HEK293 (cell line): ENCODE data around the gene ABHD8.
A peak's percentile ranks its signal among the peaks of the same experiment; 100 is the strongest.

Source experiments
- CTCF ChIA-PET: fragments of 350-600 bp; formaldehyde crosslinking; extraction: SDS; loops from one replicate; lab custom pipeline; 2021; ENCODE audit warnings: antibody characterized with exemption; lab: Yijun Ruan, JAX
- POLR2A ChIA-PET: fragments of 300-600 bp; formaldehyde crosslinking; extraction: SDS; loops from one replicate; lab custom pipeline; 2020; ENCODE audit warnings: antibody characterized with exemption, inconsistent platforms; lab: Yijun Ruan, JAX
- H3K27ac ChIP-seq: fragments of 200-500 bp; sonication (Bioruptor generic); 2 replicates; pipeline ENCODE4 v1.5.1; 2014; ENCODE audit warnings: low read depth, low read length, control low read depth, inconsistent platforms; ENCODE audit errors: extremely low read depth
- H3K36me3 ChIP-seq, 2 experiments: fragments of 200-500 bp in 1 of 2; sonication (Bioruptor generic) in 1 of 2; 1 replicate in 1 of 2; 2 replicates in 1 of 2; pipeline ENCODE4 v1.5.1; 2014 to 2017; ENCODE audit warnings: inconsistent platforms in 2 of 2, low read length in 2 of 2; ENCODE audit not compliant: control insufficient read depth in 2 of 2, insufficient read depth in 1 of 2
- H3K4me1 ChIP-seq: fragments of 200-500 bp; sonication (Bioruptor generic); 2 replicates; pipeline ENCODE4 v1.5.1; 2014; ENCODE audit warnings: mild to moderate bottlenecking, low read length, inconsistent platforms; ENCODE audit not compliant: control insufficient read depth, insufficient read depth
- H3K4me3 ChIP-seq: 2 replicates; pipeline ENCODE4 v1.5.1; 2011; ENCODE audit warnings: low read depth, mild to moderate bottlenecking, control low read depth, low read length, moderate library complexity
- H3K9me3 ChIP-seq: fragments of 200-500 bp; sonication (Bioruptor generic); 2 replicates; pipeline ENCODE4 v1.5.1; 2014; ENCODE audit warnings: low read depth, low read length, inconsistent platforms; ENCODE audit not compliant: control insufficient read depth, insufficient read depth
- EGR2 ChIP-seq: fragments of 450-650 bp; formaldehyde crosslinking; IDR thresholded peaks from 2 replicates; pipeline ENCODE4 v1.5.1; 2016; ENCODE audit warnings: low read depth, missing biosample characterization, missing genetic modification characterization
- IKZF3 ChIP-seq: fragments of 450-650 bp; IDR thresholded peaks from 2 replicates; pipeline ENCODE4 v1.5.0; 2018; ENCODE audit warnings: missing biosample characterization, mild to moderate bottlenecking, missing genetic modification characterization, moderate library complexity
- KLF8 ChIP-seq: fragments of 450-650 bp; formaldehyde crosslinking; IDR thresholded peaks from 2 replicates; pipeline ENCODE4 v1.5.1; 2016; ENCODE audit warnings: missing biosample characterization, missing genetic modification characterization
- ZBTB20 ChIP-seq: fragments of 450-650 bp; formaldehyde crosslinking; IDR thresholded peaks from 2 replicates; pipeline ENCODE4 v1.5.1; 2016; ENCODE audit warnings: missing biosample characterization, missing genetic modification characterization
- ZEB2 ChIP-seq: fragments of 450-650 bp; formaldehyde crosslinking; IDR thresholded peaks from 2 replicates; pipeline ENCODE4 v1.5.1; 2016; ENCODE audit warnings: missing biosample characterization, missing genetic modification characterization
- ZFHX2 ChIP-seq: fragments of 450-650 bp; formaldehyde crosslinking; conservative IDR thresholded peaks from 2 replicates; pipeline ENCODE4 v1.5.1; 2016; ENCODE audit warnings: missing biosample characterization, missing genetic modification characterization
- ZFP69B ChIP-seq: fragments of 450-650 bp; formaldehyde crosslinking; IDR thresholded peaks from 2 replicates; pipeline ENCODE4 v1.5.1; 2016; ENCODE audit warnings: missing biosample characterization, missing genetic modification characterization
- ZNF157 ChIP-seq: fragments of 450-650 bp; formaldehyde crosslinking; IDR thresholded peaks from 2 replicates; pipeline ENCODE4 v1.5.1; 2016; ENCODE audit warnings: missing biosample characterization, missing genetic modification characterization
- ZNF19 ChIP-seq: fragments of 450-650 bp; formaldehyde crosslinking; IDR thresholded peaks from 2 replicates; pipeline ENCODE4; 2016; ENCODE audit warnings: missing biosample characterization, missing genetic modification characterization, low read depth
- ZNF555 ChIP-seq: fragments of 450-650 bp; formaldehyde crosslinking; conservative IDR thresholded peaks from 2 replicates; pipeline ENCODE4 v1.5.1; 2017; ENCODE audit warnings: missing biosample characterization, mild to moderate bottlenecking, missing genetic modification characterization, inconsistent platforms
- ZNF792 ChIP-seq: fragments of 450-650 bp; formaldehyde crosslinking; IDR thresholded peaks from 2 replicates; pipeline ENCODE4 v1.5.1; 2016; ENCODE audit warnings: missing biosample characterization, missing genetic modification characterization
- ZSCAN23 ChIP-seq: fragments of 450-650 bp; formaldehyde crosslinking; IDR thresholded peaks from 2 replicates; pipeline ENCODE4 v1.5.1; 2016; ENCODE audit warnings: missing biosample characterization, missing genetic modification characterization
- TF ChIP-seq, protein P1 (sequence below): fragments of 450-650 bp; formaldehyde crosslinking; IDR thresholded peaks from 2 replicates; pipeline ENCODE4 v1.5.1; 2016; ENCODE audit warnings: missing biosample characterization, missing genetic modification characterization
- TF ChIP-seq, protein P2 (sequence below): fragments of 450-650 bp; formaldehyde crosslinking; IDR thresholded peaks from 2 replicates; pipeline ENCODE4 v1.5.1; 2016; ENCODE audit warnings: missing biosample characterization, missing genetic modification characterization
- TF ChIP-seq, protein P3 (sequence below): fragments of 450-650 bp; formaldehyde crosslinking; IDR thresholded peaks from 2 replicates; pipeline ENCODE4 v1.5.1; 2017; ENCODE audit warnings: missing biosample characterization, missing genetic modification characterization
- TF ChIP-seq, protein P4 (sequence below): fragments of 450-650 bp; formaldehyde crosslinking; IDR thresholded peaks from 2 replicates; pipeline ENCODE4 v1.5.1; 2016; ENCODE audit warnings: missing biosample characterization, missing genetic modification characterization

ABHD8 gene

DNA sequence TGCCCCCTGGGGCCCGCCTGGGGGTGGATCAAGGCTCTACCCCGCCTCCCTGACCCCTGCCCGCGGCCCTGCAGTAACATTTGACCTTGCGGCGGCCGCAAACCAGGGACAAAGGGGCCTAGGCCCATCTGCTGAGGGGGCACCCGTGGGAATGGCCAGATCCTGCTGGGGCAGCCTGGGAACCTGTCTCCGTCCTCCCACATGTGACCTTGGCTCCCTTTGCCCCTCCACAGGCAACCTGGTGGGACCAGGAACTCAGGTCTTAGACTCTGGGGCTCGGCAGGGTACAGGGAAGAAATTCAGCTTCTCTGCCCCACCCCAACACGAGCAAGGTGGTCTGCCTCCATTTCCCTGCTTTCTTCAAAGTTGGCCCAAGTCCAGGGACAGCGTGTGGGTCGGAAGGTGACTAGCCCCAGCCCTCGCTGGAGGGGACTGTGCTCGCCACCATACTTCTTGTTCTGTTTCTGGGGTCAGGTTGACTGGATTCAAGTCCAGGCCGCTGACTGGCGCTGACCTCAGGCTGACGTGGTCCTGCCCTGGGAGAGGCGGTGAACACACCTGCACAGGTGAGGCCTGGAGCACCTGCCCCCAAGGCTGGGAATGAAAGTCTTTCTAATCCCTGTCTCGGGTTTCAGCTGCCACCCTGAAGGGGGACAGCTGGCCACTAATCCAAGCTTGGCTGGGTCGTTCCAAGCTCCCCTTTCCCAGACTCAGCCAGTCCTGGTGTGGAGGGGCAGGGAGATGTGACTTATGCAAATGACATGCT is 55.0 kb downstream of the ABHD8 start (continued):
- TF ChIP-seq, protein P1, sequence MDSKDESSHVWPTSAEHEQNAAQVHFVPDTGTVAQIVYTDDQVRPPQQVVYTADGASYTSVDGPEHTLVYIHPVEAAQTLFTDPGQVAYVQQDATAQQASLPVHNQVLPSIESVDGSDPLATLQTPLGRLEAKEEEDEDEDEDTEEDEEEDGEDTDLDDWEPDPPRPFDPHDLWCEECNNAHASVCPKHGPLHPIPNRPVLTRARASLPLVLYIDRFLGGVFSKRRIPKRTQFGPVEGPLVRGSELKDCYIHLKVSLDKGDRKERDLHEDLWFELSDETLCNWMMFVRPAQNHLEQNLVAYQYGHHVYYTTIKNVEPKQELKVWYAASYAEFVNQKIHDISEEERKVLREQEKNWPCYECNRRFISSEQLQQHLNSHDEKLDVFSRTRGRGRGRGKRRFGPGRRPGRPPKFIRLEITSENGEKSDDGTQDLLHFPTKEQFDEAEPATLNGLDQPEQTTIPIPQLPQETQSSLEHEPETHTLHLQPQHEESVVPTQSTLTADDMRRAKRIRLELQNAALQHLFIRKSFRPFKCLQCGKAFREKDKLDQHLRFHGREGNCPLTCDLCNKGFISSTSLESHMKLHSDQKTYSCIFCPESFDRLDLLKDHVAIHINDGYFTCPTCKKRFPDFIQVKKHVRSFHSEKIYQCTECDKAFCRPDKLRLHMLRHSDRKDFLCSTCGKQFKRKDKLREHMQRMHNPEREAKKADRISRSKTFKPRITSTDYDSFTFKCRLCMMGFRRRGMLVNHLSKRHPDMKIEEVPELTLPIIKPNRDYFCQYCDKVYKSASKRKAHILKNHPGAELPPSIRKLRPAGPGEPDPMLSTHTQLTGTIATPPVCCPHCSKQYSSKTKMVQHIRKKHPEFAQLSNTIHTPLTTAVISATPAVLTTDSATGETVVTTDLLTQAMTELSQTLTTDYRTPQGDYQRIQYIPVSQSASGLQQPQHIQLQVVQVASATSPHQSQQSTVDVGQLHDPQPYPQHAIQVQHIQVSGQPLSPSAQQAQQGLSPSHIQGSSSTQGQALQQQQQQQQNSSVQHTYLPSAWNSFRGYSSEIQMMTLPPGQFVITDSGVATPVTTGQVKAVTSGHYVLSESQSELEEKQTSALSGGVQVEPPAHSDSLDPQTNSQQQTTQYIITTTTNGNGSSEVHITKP, result no peak
- TF ChIP-seq ZFP69B (tag by site-specific recombination), result no peak
- TF ChIP-seq ZFHX2 (tag by site-specific recombination), result no peak
- TF ChIP-seq ZEB2 (tag by site-specific recombination), result peak; percentile 72
- TF ChIP-seq ZNF157, result no peak
- no peak for TF ChIP-seq KLF8 (tag by site-specific recombination)
- TF ChIP-seq, protein P2, sequence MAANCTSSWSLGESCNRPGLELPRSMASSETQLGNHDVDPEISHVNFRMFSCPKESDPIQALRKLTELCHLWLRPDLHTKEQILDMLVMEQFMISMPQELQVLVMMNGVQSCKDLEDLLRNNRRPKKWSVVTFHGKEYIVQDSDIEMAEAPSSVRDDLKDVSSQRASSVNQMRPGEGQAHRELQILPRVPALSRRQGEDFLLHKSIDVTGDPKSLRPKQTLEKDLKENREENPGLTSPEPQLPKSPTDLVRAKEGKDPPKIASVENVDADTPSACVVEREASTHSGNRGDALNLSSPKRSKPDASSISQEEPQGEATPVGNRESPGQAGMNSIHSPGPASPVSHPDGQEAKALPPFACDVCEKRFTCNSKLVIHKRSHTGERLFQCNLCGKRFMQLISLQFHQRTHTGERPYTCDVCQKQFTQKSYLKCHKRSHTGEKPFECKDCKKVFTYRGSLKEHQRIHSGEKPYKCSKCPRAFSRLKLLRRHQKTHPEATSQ (tag by site-specific recombination), result no peak
- TF ChIP-seq ZNF19 (tag by site-specific recombination), result no peak
- 0 out of 2 replicates have a peak, but pooled peaks have one; percentile 27 for TF ChIP-seq IKZF3
- TF ChIP-seq ZBTB20, result no peak

DNA sequence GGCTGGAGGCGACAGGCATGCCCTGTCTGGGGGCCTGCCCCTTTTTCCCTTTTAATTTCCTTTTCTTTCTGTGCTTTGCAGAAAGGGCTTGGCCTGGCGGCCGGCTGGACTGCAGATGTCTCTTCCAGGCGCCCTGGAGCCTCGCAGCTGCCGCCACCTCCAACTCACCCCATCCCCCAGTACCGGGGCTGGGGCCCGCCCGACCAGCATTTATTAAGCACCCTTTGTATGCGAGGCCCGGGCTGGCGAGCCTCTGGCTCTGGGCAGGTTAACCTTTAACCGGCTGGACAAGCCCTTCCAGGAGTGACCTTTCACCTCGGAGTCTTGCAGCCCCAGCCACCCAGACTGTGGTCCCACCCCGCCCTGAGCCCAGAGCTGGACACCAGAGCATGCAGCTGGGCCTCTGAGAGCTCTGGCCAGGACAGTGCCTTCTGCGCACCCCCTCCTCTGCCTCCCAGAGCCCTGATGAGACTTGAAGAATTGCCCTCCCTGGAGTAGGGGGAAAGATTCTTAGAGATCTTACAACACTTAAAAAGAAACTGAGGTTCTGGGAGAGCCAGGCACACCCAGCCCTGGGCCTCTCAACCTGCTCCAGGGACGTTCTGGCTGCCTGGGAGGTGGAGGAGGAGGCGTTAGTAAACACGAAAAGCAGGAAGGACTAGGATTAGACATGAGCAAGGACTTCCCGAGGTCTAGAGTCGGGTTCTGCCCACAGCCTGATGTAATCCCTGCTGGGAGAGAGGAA is 56.4 kb downstream of the ABHD8 start:
- POLR2A ChIA-PET, result no interaction called here
- Histone ChIP-seq H3K4me3 (peak overlapping the region; percentile 45), H3K4me1 (peaks cover 10% of the 10 kb centered on the region), H3K9me3 (no peaks in the 10 kb centered on the region), H3K27ac (peak overlapping the region; percentile 79; the same call in 1 of the 2 replicates), H3K36me3 (no peaks in the 10 kb centered on the region)
- CTCF ChIA-PET, result no interaction called here
- TF ChIP-seq ZFHX2 (tag by site-specific recombination) (peak; percentile 83), EGR2 (tag by site-specific recombination) (peak; percentile 73; the same call in 1 of the 2 replicates), ZSCAN23 (tag by site-specific recombination) (no peak), ZNF792 (tag by site-specific recombination) (peak; percentile 78; the same call in 1 of the 2 replicates), ZNF555 (no peak)
- TF ChIP-seq, protein P3, sequence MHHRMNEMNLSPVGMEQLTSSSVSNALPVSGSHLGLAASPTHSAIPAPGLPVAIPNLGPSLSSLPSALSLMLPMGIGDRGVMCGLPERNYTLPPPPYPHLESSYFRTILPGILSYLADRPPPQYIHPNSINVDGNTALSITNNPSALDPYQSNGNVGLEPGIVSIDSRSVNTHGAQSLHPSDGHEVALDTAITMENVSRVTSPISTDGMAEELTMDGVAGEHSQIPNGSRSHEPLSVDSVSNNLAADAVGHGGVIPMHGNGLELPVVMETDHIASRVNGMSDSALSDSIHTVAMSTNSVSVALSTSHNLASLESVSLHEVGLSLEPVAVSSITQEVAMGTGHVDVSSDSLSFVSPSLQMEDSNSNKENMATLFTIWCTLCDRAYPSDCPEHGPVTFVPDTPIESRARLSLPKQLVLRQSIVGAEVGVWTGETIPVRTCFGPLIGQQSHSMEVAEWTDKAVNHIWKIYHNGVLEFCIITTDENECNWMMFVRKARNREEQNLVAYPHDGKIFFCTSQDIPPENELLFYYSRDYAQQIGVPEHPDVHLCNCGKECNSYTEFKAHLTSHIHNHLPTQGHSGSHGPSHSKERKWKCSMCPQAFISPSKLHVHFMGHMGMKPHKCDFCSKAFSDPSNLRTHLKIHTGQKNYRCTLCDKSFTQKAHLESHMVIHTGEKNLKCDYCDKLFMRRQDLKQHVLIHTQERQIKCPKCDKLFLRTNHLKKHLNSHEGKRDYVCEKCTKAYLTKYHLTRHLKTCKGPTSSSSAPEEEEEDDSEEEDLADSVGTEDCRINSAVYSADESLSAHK (tag by site-specific recombination), result no peak
- TF ChIP-seq, protein P4, sequence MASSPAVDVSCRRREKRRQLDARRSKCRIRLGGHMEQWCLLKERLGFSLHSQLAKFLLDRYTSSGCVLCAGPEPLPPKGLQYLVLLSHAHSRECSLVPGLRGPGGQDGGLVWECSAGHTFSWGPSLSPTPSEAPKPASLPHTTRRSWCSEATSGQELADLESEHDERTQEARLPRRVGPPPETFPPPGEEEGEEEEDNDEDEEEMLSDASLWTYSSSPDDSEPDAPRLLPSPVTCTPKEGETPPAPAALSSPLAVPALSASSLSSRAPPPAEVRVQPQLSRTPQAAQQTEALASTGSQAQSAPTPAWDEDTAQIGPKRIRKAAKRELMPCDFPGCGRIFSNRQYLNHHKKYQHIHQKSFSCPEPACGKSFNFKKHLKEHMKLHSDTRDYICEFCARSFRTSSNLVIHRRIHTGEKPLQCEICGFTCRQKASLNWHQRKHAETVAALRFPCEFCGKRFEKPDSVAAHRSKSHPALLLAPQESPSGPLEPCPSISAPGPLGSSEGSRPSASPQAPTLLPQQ (tag by site-specific recombination), result 0 out of 2 replicates have a peak, but pooled peaks have one; percentile 7
- TF ChIP-seq, all 188 proteins: peak for 4
